Measurements from ENCODE around the gene C19orf85. TPM values are rescaled to one million over a fixed set of nuclear protein-coding genes. Genes with fewer than 3 reads are reported as not detected.

Gene C19orf85
- total and polyA plus RNA-seq, 11 donors: not detected

- intact Hi-C loops (cut with DNase I): loop anchor here (1.0 to 10.0 kb wide), 11 partner anchors 27 to 621 kb away; partner anchors contain the start of gene ZNF628 (in 1 of the 10)
- WGBS, 4 donors: 11 to 17% (median 13%) methylated on average over 51 to 64 of the region's 64 CpGs
- Histone ChIP-seq H3K4me1 (peaks cover 0 to 12% (median 5%) of the 10 kb centered on the region in 12 donors), H3K27me3 (no peaks in the 10 kb centered on the region), H3K36me3 (peaks cover 0 to 34% (median 16%) of the 10 kb centered on the region in 9 donors), H3K9me3 (no peaks in the 10 kb centered on the region), H3K27ac (peak overlapping the region in 11 of 12 donors; percentile 47 to 83 (median 70)), H3K4me3 (peak overlapping the region in 11 of 12 donors; percentile 30 to 64 (median 53))
- TF ChIP-seq CTCF (IDR thresholded peaks at IDR 0.05): peak; percentile 98 to 100 (median 99)
- no peak for TF ChIP-seq POLR2A (IDR thresholded peaks at IDR 0.05)
- ATAC-seq (peak; percentile 95 to 99 (median 98)), DNase-seq (peak; percentile 93 to 98 (median 95))
These were observed 39.1 kb upstream of the C19orf85 start for GRCh38 chr19:55503502-55504251.

- no peaks in the 10 kb centered on the region for H3K27me3 ChIP-seq
- peak overlapping the region in 2 of 12 donors; percentile 55 to 60 for H3K4me3 ChIP-seq
- no peaks in the 10 kb centered on the region for H3K9me3 ChIP-seq
- intact Hi-C loops (cut with DNase I): loop anchor here in 7 of 10 donors (2.0 to 10.0 kb wide), 7 partner anchors 26 to 621 kb away; partner anchors contain the start of gene ZNF628 (in 1 of the 7)
- H3K4me1 ChIP-seq: peaks cover 0 to 12% (median 5%) of the 10 kb centered on the region in 12 donors
- WGBS, 4 donors: 80 to 91% (median 85%) methylated on average over 17 of the region's 17 CpGs
- TF ChIP-seq CTCF (IDR thresholded peaks at IDR 0.05) (no peak), POLR2A (IDR thresholded peaks at IDR 0.05) (no peak)
- no peak overlapping the region for H3K27ac ChIP-seq
- no peak for DNase-seq
- ATAC-seq: no peak
- peaks cover 0 to 39% (median 16%) of the 10 kb centered on the region in 9 donors for H3K36me3 ChIP-seq
These were observed 38.6 kb upstream of the C19orf85 start for GRCh38 chr19:55503157-55503501.

GRCh38 chr19:55502197-55502952, 37.8 kb upstream of the C19orf85 start:
- DNase-seq: no peak
- intact Hi-C loops (cut with DNase I): loop anchor here in 7 of 10 donors (2.0 to 10.0 kb wide), 7 partner anchors 26 to 620 kb away; partner anchors contain the start of gene ZNF628 (in 1 of the 7)

More at GRCh38 chr19:55502197-55502952, 37.8 kb upstream of the C19orf85 start:
- TF ChIP-seq CTCF (IDR thresholded peaks at IDR 0.05): no peak
- TF ChIP-seq POLR2A (IDR thresholded peaks at IDR 0.05): no peak
- Histone ChIP-seq H3K27ac (no peak overlapping the region), H3K4me3 (no peak overlapping the region), H3K4me1 (peaks cover 0 to 12% (median 5%) of the 10 kb centered on the region in 12 donors), H3K9me3 (no peaks in the 10 kb centered on the region), H3K27me3 (no peaks in the 10 kb centered on the region), H3K36me3 (peaks cover 0 to 42% (median 16%) of the 10 kb centered on the region in 9 donors)
- 94 to 96% (median 94%) methylated on average over 9 of the region's 9 CpGs for WGBS, 4 donors
- ATAC-seq: no peak

Measured in heart left ventricle (tissue), 16 donors.